Prostate gland (tissue), 2 donors: ENCODE data around the gene NR1D2. TPM values are rescaled to one million over a fixed set of nuclear protein-coding genes. Genes with fewer than 3 reads are reported as not detected.
A peak's percentile ranks its signal among the peaks of the same experiment; 100 is the strongest.

ENCODE experiments used
- DNase-seq: peaks from one replicate; pipeline ENCODE4 v3.0.0-alpha.2; 2019; ENCODE audit warnings: low spot score
- H3K27ac ChIP-seq, 2 donors: fragments of 200-600 bp; sonication (generic); 2 replicates each; pipeline ENCODE4 v1.5.1; 2017 to 2019
- H3K27me3 ChIP-seq: fragments of 200-600 bp; sonication (generic); replicated peaks from 2 replicates; pipeline ENCODE4 v1.5.1; 2019; ENCODE audit not compliant: insufficient read depth
- H3K36me3 ChIP-seq, 2 donors: fragments of 200-600 bp; sonication (generic); 1 replicate in 1 of 2; 2 replicates in 1 of 2; pipeline versions ENCODE4 v1.5.1 to v1.8.1; 2017 to 2019
- H3K4me1 ChIP-seq: fragments of 200-600 bp; sonication (generic); replicated peaks from 2 replicates; pipeline ENCODE4 v1.5.1; 2019
- H3K4me3 ChIP-seq, 2 donors: fragments of 200-600 bp; sonication (generic); 2 replicates each; pipeline ENCODE4 v1.5.1; 2017 to 2019
- H3K9me3 ChIP-seq: fragments of 200-600 bp; sonication (generic); 2 replicates; pipeline ENCODE4 v1.5.1; 2017
- POLR2A ChIP-seq: fragments of 450-650 bp; IDR thresholded peaks from one replicate; pipeline ENCODE4 v1.6.1; 2016; ENCODE audit warnings: antibody characterized with exemption, mild to moderate bottlenecking
- POLR2AphosphoS5 ChIP-seq: sonication (generic); formaldehyde crosslinking; IDR thresholded peaks from one replicate; pipeline ENCODE4 v1.6.1; 2017; ENCODE audit warnings: antibody characterized with exemption
- WGBS: methylation state at CpG from one replicate; pipeline ENCODE4 v1.1.5; 2018; 5-methylcytosine and 5-hydroxymethylcytosine counted together
- intact Hi-C: fragments of 100-400 bp; cut with DNase I; formaldehyde crosslinking; loops from one replicate; pipeline ENCODE4 v1.14.2; 2022
- total RNA-seq, 2 donors: library from RNA; depleted of rRNA; stranded (reverse); fragments of >200 nt; gene quantifications; one replicate each; pipeline ENCODE4 v1.1.0, GENCODE V29; 2016
- TF ChIP-seq, protein P1 (sequence below), 4 experiments: fragments of 200-600 bp in 2 of 4; fragments of 450-650 bp in 2 of 4; sonication (generic) in 2 of 4; IDR thresholded peaks; 1 replicate in 3 of 4; 2 replicates in 1 of 4; pipeline ENCODE4 v1.5.1; 2016 to 2019; ENCODE audit warnings: antibody characterized with exemption in 4 of 4, mild to moderate bottlenecking in 2 of 4, moderate library complexity in 2 of 4

The NR1D2 gene
- total RNA-seq, 2 donors from 2014 or later: 39.8 to 48.9 TPM

DNA sequence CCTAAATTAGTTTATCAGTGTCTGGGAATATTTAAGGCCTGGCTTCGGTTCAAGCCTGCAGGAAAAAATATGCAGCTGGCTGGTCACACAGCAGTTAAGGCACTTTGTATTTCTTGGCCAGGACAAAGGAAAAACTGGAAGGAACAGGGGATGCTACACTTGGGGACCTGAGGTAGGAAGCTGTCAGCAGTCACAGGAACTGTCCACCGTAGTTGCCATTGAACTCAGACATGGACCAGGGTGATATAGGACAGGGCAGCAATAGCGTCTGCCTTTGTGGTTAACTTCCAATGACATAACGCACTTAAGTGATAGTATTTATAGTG, 49.1 kb downstream of the NR1D2 start:
- 53% methylated on average over 4 of the region's 4 CpGs for whole genome bisulfite sequencing
- intact Hi-C loops: no loop called here
- no peaks in the 10 kb centered on the region for H3K36me3 ChIP-seq
- DNase-seq: no peak
- no peaks in the 10 kb centered on the region for H3K27me3 ChIP-seq
- H3K4me3 ChIP-seq: no peak overlapping the region
- no peak overlapping the region for H3K27ac ChIP-seq
- H3K4me1 ChIP-seq: no peaks in the 10 kb centered on the region
- TF ChIP-seq, protein P1, sequence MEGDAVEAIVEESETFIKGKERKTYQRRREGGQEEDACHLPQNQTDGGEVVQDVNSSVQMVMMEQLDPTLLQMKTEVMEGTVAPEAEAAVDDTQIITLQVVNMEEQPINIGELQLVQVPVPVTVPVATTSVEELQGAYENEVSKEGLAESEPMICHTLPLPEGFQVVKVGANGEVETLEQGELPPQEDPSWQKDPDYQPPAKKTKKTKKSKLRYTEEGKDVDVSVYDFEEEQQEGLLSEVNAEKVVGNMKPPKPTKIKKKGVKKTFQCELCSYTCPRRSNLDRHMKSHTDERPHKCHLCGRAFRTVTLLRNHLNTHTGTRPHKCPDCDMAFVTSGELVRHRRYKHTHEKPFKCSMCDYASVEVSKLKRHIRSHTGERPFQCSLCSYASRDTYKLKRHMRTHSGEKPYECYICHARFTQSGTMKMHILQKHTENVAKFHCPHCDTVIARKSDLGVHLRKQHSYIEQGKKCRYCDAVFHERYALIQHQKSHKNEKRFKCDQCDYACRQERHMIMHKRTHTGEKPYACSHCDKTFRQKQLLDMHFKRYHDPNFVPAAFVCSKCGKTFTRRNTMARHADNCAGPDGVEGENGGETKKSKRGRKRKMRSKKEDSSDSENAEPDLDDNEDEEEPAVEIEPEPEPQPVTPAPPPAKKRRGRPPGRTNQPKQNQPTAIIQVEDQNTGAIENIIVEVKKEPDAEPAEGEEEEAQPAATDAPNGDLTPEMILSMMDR (IDR thresholded peaks at IDR 0.05): no peak
- TF ChIP-seq POLR2AphosphoS5 (no peak), POLR2A (no peak)
- H3K9me3 ChIP-seq: no peaks in the 10 kb centered on the region

DNA sequence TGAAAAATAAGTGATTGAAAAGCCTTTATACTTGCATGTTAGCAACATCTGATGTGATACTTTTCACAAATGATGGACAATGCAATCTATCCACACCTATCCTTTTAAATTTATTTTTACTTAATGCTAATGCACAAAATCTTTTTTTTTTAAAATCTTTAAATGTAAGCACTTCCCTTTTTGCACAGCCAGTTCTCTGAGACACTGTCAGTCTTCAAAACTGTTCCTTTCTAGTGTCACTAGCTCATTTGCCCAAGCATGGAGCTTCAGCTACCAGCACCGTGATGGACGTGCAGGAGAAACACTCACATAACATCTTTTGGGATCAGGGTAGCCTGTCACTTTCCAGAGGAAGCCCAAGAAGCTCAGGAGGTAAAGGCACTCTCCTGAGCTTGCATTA, 50.1 kb downstream of the NR1D2 start:
- no peak overlapping the region for H3K4me3 ChIP-seq
- H3K27me3 ChIP-seq: no peaks in the 10 kb centered on the region
- H3K27ac ChIP-seq: no peak overlapping the region
- H3K36me3 ChIP-seq: no peaks in the 10 kb centered on the region
- H3K4me1 ChIP-seq: no peaks in the 10 kb centered on the region
- no peak for DNase-seq
- no peaks in the 10 kb centered on the region for H3K9me3 ChIP-seq
- TF ChIP-seq, protein P1 (IDR thresholded peaks at IDR 0.05): no peak
- TF ChIP-seq POLR2A (no peak), POLR2AphosphoS5 (no peak)
- WGBS: 91% methylated on average over 2 of the region's 2 CpGs
- intact Hi-C loops: loop anchor here (5.0 kb wide), 2 partner anchors 502 to 687 kb away; no protein-coding TSS in a partner anchor

DNA sequence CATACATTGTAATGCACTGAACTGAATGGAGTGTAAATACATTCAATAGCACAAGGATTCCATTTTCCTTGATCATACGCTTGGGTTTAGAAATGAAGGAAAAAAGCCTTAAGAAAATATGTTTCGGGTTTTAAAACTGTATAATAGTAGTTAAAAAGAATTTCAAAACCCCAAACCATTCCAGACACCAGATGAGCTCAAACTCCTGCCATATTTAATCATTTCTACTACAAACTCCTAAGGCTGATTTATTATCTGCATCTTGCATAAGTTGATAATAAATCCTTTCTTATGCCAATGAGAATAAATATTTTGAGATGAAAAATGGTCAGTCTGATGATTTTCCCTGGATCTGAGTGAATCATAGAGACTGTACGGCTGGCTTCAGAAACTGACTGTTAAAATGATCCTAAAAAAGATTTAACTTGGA, 51.0 kb downstream of the NR1D2 start:
- Histone ChIP-seq H3K27ac (no peak overlapping the region), H3K36me3 (no peaks in the 10 kb centered on the region), H3K27me3 (no peaks in the 10 kb centered on the region), H3K4me3 (no peak overlapping the region), H3K4me1 (no peaks in the 10 kb centered on the region), H3K9me3 (no peaks in the 10 kb centered on the region)
- intact Hi-C loops: loop anchor here (5.0 kb wide), 2 partner anchors 501 to 686 kb away; no protein-coding TSS in a partner anchor
- DNase-seq: no peak
- 89% methylated on average over 3 of the region's 3 CpGs for WGBS
- TF ChIP-seq, protein P1 (IDR thresholded peaks at IDR 0.05): no peak
- TF ChIP-seq POLR2A (no peak), POLR2AphosphoS5 (no peak)

DNA sequence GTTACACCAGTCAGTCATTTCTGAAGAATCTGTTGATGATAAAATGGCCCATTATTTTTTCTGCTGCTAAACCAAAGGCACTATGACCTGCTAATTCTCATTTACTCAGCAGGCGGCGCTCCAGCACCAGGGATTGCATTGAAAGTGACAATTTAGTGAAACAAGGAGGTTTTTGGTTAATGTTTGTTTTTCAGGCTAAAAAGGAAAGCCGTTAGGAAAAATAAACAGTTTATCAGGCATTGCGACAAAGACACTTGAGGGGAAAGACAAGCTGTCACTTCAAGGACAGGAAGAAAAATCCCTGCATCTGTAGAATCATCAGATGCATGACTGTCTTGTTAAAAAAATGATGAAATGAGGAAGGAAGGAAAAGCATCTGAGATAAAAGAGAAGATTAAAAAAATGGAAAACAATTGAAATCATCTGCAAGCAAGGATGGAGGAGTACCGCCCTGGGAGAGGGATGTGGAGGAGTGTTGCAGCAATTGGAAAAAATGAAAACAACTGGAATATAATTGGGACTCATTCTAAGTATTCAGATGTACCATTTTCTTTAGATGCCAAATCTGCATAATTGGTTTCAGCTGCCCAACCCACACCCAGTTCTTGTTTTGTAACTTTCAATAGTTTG, 54.0 kb downstream of the NR1D2 start:
- DNase-seq: peak; percentile 58
- intact Hi-C loops: loop anchor here (5.0 kb wide), 2 partner anchors 498 to 683 kb away; no protein-coding TSS in a partner anchor

More for the DNA sequence above, 54.0 kb downstream of the NR1D2 start:
- H3K36me3 ChIP-seq: no peaks in the 10 kb centered on the region
- no peaks in the 10 kb centered on the region for H3K27me3 ChIP-seq
- 9% methylated on average over 5 of the region's 5 CpGs for WGBS
- no peak overlapping the region for H3K27ac ChIP-seq
- no peaks in the 10 kb centered on the region for H3K4me1 ChIP-seq
- no peak overlapping the region for H3K4me3 ChIP-seq
- TF ChIP-seq, protein P1 (IDR thresholded peaks at IDR 0.05): peak; percentile 59 to 94 (median 86)
- TF ChIP-seq POLR2AphosphoS5 (peak; percentile 45), POLR2A (no peak)
- no peaks in the 10 kb centered on the region for H3K9me3 ChIP-seq
